ENCODE data around the gene AOX1.
A peak's percentile ranks its signal among the peaks of the same experiment; 100 is the strongest.
"Not testable (repeated sequence)": the region's sequence is repeated elsewhere in the genome, so short reads cannot be mapped to it uniquely, and the experiment has no call there.

The AOX1 gene

GRCh38 chr2:200585730-200586643 is at the start of gene AOX1:
TSS of gene AOX1 (plus strand) at chr2:200586014. CDS start at chr2:200586109, 95 bp downstream.
- H3K36me3 Mint-ChIP-seq (ENCODE audit: low read depth), result no peaks in the 10 kb centered on the region
- peaks cover 26% of the 10 kb centered on the region for H3K27me3 Mint-ChIP-seq
- H3K9me3 Mint-ChIP-seq, result no peaks in the 10 kb centered on the region
- peak; percentile 54 for DNase-seq
- H3K4me3 Mint-ChIP-seq, result peak within 1 kb of the TSS; percentile 78
- H3K27ac Mint-ChIP-seq, result peak within 1 kb of the TSS; percentile 53
- peaks cover 13% of the 10 kb centered on the region for H3K4me1 Mint-ChIP-seq (ENCODE audit: low read depth)

GRCh38 chr2:200538139-200538538 is 47.7 kb upstream of the AOX1 start:
- Mint-ChIP-seq H3K9me3 (no peaks in the 10 kb centered on the region), H3K4me3 (no peak overlapping the region), H3K4me1 (ENCODE audit: low read depth) (no peaks in the 10 kb centered on the region), H3K27ac (no peak overlapping the region), H3K27me3 (no peaks in the 10 kb centered on the region), H3K36me3 (ENCODE audit: low read depth) (peaks cover 50% of the 10 kb centered on the region)
- no peak for DNase-seq

- no peaks in the 10 kb centered on the region for H3K4me1 Mint-ChIP-seq (ENCODE audit: low read depth)
- H3K27ac Mint-ChIP-seq, result no peak overlapping the region
- H3K27me3 Mint-ChIP-seq, result no peaks in the 10 kb centered on the region
- H3K36me3 Mint-ChIP-seq (ENCODE audit: low read depth), result peaks cover 70% of the 10 kb centered on the region
- no peak overlapping the region for H3K4me3 Mint-ChIP-seq
- DNase-seq, result no peak
- H3K9me3 Mint-ChIP-seq, result no peaks in the 10 kb centered on the region
Measured at GRCh38 chr2:200540793-200541192, 45.0 kb upstream of the AOX1 start.

GRCh38 chr2:200566596-200566995 is 19.2 kb upstream of the AOX1 start:
- H3K36me3 Mint-ChIP-seq (ENCODE audit: low read depth), result peaks cover 20% of the 10 kb centered on the region
- H3K4me1 Mint-ChIP-seq (ENCODE audit: low read depth); H3K9me3 Mint-ChIP-seq; H3K4me3 Mint-ChIP-seq; H3K27me3 Mint-ChIP-seq; DNase-seq; H3K27ac Mint-ChIP-seq: not testable (repeated sequence)

- Mint-ChIP-seq H3K36me3 (ENCODE audit: low read depth) (peaks cover 22% of the 10 kb centered on the region), H3K9me3 (no peaks in the 10 kb centered on the region), H3K4me3 (no peak overlapping the region), H3K27me3 (no peaks in the 10 kb centered on the region), H3K27ac (no peak overlapping the region), H3K4me1 (ENCODE audit: low read depth) (no peaks in the 10 kb centered on the region)
- DNase-seq, result no peak
Measured at GRCh38 chr2:200567932-200568331, 17.9 kb upstream of the AOX1 start.

GRCh38 chr2:200575957-200576356 is 9.9 kb upstream of the AOX1 start:
- no peak overlapping the region for H3K27ac Mint-ChIP-seq
- no peak overlapping the region for H3K4me3 Mint-ChIP-seq
- H3K4me1 Mint-ChIP-seq (ENCODE audit: low read depth), result peaks cover 11% of the 10 kb centered on the region
- no peaks in the 10 kb centered on the region for H3K9me3 Mint-ChIP-seq
- H3K36me3 Mint-ChIP-seq (ENCODE audit: low read depth), result peaks cover 22% of the 10 kb centered on the region
- DNase-seq, result no peak
- no peaks in the 10 kb centered on the region for H3K27me3 Mint-ChIP-seq

- H3K36me3 Mint-ChIP-seq (ENCODE audit: low read depth), result peaks cover 12% of the 10 kb centered on the region
- no peak overlapping the region for H3K4me3 Mint-ChIP-seq
- no peak overlapping the region for H3K27ac Mint-ChIP-seq
- H3K27me3 Mint-ChIP-seq, result no peaks in the 10 kb centered on the region
- no peak for DNase-seq
- no peaks in the 10 kb centered on the region for H3K9me3 Mint-ChIP-seq
- H3K4me1 Mint-ChIP-seq (ENCODE audit: low read depth), result peaks cover 11% of the 10 kb centered on the region
Measured at GRCh38 chr2:200577027-200577426, 8.8 kb upstream of the AOX1 start.

GRCh38 chr2:200578778-200579177 is 7.0 kb upstream of the AOX1 start:
- Mint-ChIP-seq H3K27ac (no peak overlapping the region), H3K4me1 (ENCODE audit: low read depth) (peaks cover 11% of the 10 kb centered on the region), H3K9me3 (no peaks in the 10 kb centered on the region), H3K36me3 (ENCODE audit: low read depth) (peaks cover 12% of the 10 kb centered on the region), H3K4me3 (no peak overlapping the region), H3K27me3 (peaks cover 4% of the 10 kb centered on the region)
- no peak for DNase-seq

- H3K4me1 Mint-ChIP-seq (ENCODE audit: low read depth), result peaks cover 13% of the 10 kb centered on the region
- DNase-seq, result no peak
- no peaks in the 10 kb centered on the region for H3K9me3 Mint-ChIP-seq
- H3K36me3 Mint-ChIP-seq (ENCODE audit: low read depth), result peaks cover 2% of the 10 kb centered on the region
- no peak overlapping the region for H3K4me3 Mint-ChIP-seq
- H3K27ac Mint-ChIP-seq, result no peak overlapping the region
- peaks cover 20% of the 10 kb centered on the region for H3K27me3 Mint-ChIP-seq
Measured at GRCh38 chr2:200584639-200585038, 1.2 kb upstream of the AOX1 start.

GRCh38 chr2:200585340-200585729 is 479 bp upstream of the AOX1 start:
- Mint-ChIP-seq H3K27me3 (peaks cover 21% of the 10 kb centered on the region), H3K4me1 (ENCODE audit: low read depth) (peaks cover 13% of the 10 kb centered on the region), H3K9me3 (no peaks in the 10 kb centered on the region), H3K36me3 (ENCODE audit: low read depth) (peaks cover 2% of the 10 kb centered on the region), H3K27ac (peak overlapping the region; percentile 53), H3K4me3 (peak overlapping the region; percentile 78)
- no peak for DNase-seq

- Mint-ChIP-seq H3K27ac (no peak overlapping the region), H3K4me1 (ENCODE audit: low read depth) (peaks cover 13% of the 10 kb centered on the region), H3K27me3 (peaks cover 30% of the 10 kb centered on the region), H3K36me3 (ENCODE audit: low read depth) (no peaks in the 10 kb centered on the region), H3K4me3 (no peak overlapping the region), H3K9me3 (no peaks in the 10 kb centered on the region)
- no peak for DNase-seq
Measured at GRCh38 chr2:200586644-200586975, 796 bp downstream of the AOX1 start.

GRCh38 chr2:200587007-200587616 is 1.3 kb downstream of the AOX1 start:
- H3K27me3 Mint-ChIP-seq, result peaks cover 33% of the 10 kb centered on the region
- H3K4me1 Mint-ChIP-seq (ENCODE audit: low read depth), result peaks cover 13% of the 10 kb centered on the region
- H3K9me3 Mint-ChIP-seq, result no peaks in the 10 kb centered on the region
- no peak for DNase-seq
- no peak overlapping the region for H3K27ac Mint-ChIP-seq
- H3K4me3 Mint-ChIP-seq, result no peak overlapping the region
- H3K36me3 Mint-ChIP-seq (ENCODE audit: low read depth), result no peaks in the 10 kb centered on the region

GRCh38 chr2:200588076-200588678 is 2.4 kb downstream of the AOX1 start:
- H3K27ac Mint-ChIP-seq, result no peak overlapping the region
- H3K36me3 Mint-ChIP-seq (ENCODE audit: low read depth), result no peaks in the 10 kb centered on the region
- peaks cover 33% of the 10 kb centered on the region for H3K27me3 Mint-ChIP-seq
- no peak for DNase-seq
- peaks cover 13% of the 10 kb centered on the region for H3K4me1 Mint-ChIP-seq (ENCODE audit: low read depth)
- H3K9me3 Mint-ChIP-seq, result no peaks in the 10 kb centered on the region
- no peak overlapping the region for H3K4me3 Mint-ChIP-seq

GRCh38 chr2:200590090-200590489 is 4.3 kb downstream of the AOX1 start:
- H3K27ac Mint-ChIP-seq, result no peak overlapping the region
- H3K4me3 Mint-ChIP-seq, result no peak overlapping the region
- no peaks in the 10 kb centered on the region for H3K36me3 Mint-ChIP-seq (ENCODE audit: low read depth)
- H3K9me3 Mint-ChIP-seq, result no peaks in the 10 kb centered on the region
- no peak for DNase-seq
- peaks cover 31% of the 10 kb centered on the region for H3K27me3 Mint-ChIP-seq
- H3K4me1 Mint-ChIP-seq (ENCODE audit: low read depth), result peaks cover 9% of the 10 kb centered on the region

GRCh38 chr2:200591308-200591707 is 5.5 kb downstream of the AOX1 start:
- no peak overlapping the region for H3K27ac Mint-ChIP-seq
- peaks cover 2% of the 10 kb centered on the region for H3K4me1 Mint-ChIP-seq (ENCODE audit: low read depth)
- peaks cover 27% of the 10 kb centered on the region for H3K27me3 Mint-ChIP-seq
- H3K36me3 Mint-ChIP-seq (ENCODE audit: low read depth), result no peaks in the 10 kb centered on the region
- no peaks in the 10 kb centered on the region for H3K9me3 Mint-ChIP-seq
- DNase-seq, result no peak
- no peak overlapping the region for H3K4me3 Mint-ChIP-seq

Measured in activated T-cell treated with anti-CD3 and anti-CD28 coated beads, Interleukin-2, amount 50 U/mL, for 24 hours (primary cell).